Aortic smooth muscle cell (primary cell): ENCODE results near the gene ASB10. TPM values are rescaled to one million over a fixed set of nuclear protein-coding genes. Genes with fewer than 3 reads are reported as not detected.

ENCODE experiments used
- total RNA-seq: library from RNA; depleted of rRNA; stranded (reverse); fragments of >200 nt; gene quantifications from 2 replicates; pipeline ENCODE4 v1.2.3, GENCODE V29; 2014

ASB10 gene
- not detected in 2 replicates for total RNA-seq

GRCh38 chr7:151186640-151187408, at the start of gene ASB10:
Gene ASB10, minus strand, starts transcription at chr7:151187250. Its CDS starts 120 bp downstream, at chr7:151187130.

GRCh38 chr7:151232091-151232916, 45.3 kb upstream of the ASB10 start, which contains the start of gene CHPF2:
Gene CHPF2, plus strand, starts transcription at chr7:151232483. Its CDS starts 1,529 bp downstream, at chr7:151234012.

GRCh38 chr7:151226875-151227782, 40.1 kb upstream of the ASB10 start, which contains the start of gene ABCF2:
Gene ABCF2, minus strand, starts transcription at chr7:151227205. Its CDS starts 747 bp downstream, at chr7:151226458.

GRCh38 chr7:151210087-151210854, 23.2 kb upstream of the ASB10 start, which contains the start of gene H2BK1:
Gene H2BK1, minus strand, starts transcription at chr7:151210488. Its CDS starts 170 bp downstream, at chr7:151210318.

GRCh38 chr7:151167197-151167961, 19.7 kb downstream of the ASB10 start, which contains the start of gene GBX1:
Gene GBX1, minus strand, starts transcription at chr7:151167694. Its CDS starts 146 bp downstream, at chr7:151167548.

Other genes with a start within 250 kb of the ASB10 start
- under 0.01 TPM in 1 of 2 replicates, not detected in the other for gene KCNH2, start 208.9 kb downstream of the ASB10 start, total RNA-seq
- gene NOS3, start 196.2 kb downstream of the ASB10 start, total RNA-seq = 1.7 and 3.7 TPM in 2 replicates
- 0.06 TPM in 1 of 2 replicates, not detected in the other for gene ATG9B, start 162.8 kb downstream of the ASB10 start, total RNA-seq
- gene ABCB8, start 158.8 kb downstream of the ASB10 start, total RNA-seq = 19.0 and 25.9 TPM in 2 replicates
- 0.06 TPM in 1 of 2 replicates, not detected in the other for gene ASIC3, start 138.7 kb downstream of the ASB10 start, total RNA-seq
- 28.7 and 30.8 TPM in 2 replicates for gene CDK5, start 129.4 kb downstream of the ASB10 start, total RNA-seq
- gene SLC4A2, start 127.7 kb downstream of the ASB10 start, total RNA-seq = 80.1 and 104 TPM in 2 replicates
- gene FASTK, start 106.4 kb downstream of the ASB10 start, total RNA-seq = 72.1 and 82.5 TPM in 2 replicates
- 15.5 and 16.5 TPM in 2 replicates for gene TMUB1, start 103.8 kb downstream of the ASB10 start, total RNA-seq
- gene AGAP3, start 100.8 kb downstream of the ASB10 start, total RNA-seq = 22.0 and 31.8 TPM in 2 replicates
- not detected in 2 replicates for gene GBX1, start 19.6 kb downstream of the ASB10 start, total RNA-seq
- gene H2BK1, start 23.2 kb upstream of the ASB10 start, total RNA-seq = not detected in 2 replicates
- gene ABCF2, start 40.0 kb upstream of the ASB10 start, total RNA-seq = 41.2 and 62.4 TPM in 2 replicates
- 73.6 and 82.2 TPM in 2 replicates for gene CHPF2, start 45.2 kb upstream of the ASB10 start, total RNA-seq
- gene SMARCD3, start 61.4 kb upstream of the ASB10 start, total RNA-seq = 40.7 and 41.8 TPM in 2 replicates
- 52.6 and 54.7 TPM in 2 replicates for gene NUB1, start 154.6 kb upstream of the ASB10 start, total RNA-seq
- 0.06 and 0.26 TPM in 2 replicates for gene WDR86, start 222.8 kb upstream of the ASB10 start, total RNA-seq